Fibroblast of skin of right biceps (primary cell): ENCODE data around the gene HCAR3.

Experiments
- DNase-seq: peaks from one replicate; pipeline ENCODE4 v3.0.0-alpha.2; 2013

The HCAR3 gene

DNA sequence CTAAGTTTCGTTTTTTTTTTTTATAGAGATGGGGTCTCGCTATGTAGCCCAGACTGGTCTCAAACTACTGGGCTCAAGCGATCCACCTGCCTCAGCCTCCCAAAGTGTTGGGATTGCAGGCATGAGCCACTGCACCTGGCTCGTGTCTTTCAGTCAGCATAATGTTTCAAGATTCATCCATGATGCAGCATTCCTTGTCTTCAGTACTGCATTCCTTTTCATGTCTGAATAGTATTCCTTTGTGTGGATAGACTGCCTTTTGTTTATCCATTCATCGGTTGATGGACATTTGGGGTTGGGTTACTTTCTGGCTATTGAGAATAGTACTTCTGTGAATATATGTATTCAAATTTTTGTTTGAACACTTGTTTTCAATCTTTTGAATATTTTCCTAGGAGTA is 50.9 kb downstream of the HCAR3 start:
- no peak for DNase-seq

DNA sequence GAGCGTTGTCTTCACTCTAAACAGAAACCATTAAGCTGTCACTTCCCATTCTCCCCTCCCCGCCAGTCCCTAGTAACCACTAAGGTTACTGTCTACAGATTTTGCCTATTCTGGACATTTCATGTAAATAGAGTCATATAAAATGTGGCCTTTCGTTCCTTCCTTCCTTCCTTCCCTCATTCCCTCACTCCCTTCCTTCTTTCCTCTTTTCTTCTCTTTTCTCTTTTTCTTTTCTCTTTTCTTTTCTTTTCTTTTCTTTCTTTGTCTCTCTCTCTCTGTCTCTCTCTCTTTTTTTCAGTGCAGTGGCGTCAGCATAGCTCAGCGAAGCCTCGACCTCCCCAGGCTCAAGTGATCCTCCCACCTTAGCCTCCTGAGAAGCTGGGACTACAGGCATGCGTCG is 51.3 kb downstream of the HCAR3 start:
- DNase-seq, result no peak
